Loucy (cell line): Measurements from ENCODE around the gene ASPA.

ENCODE experiments used
- H2AFZ ChIP-seq: fragments of 200-600 bp; sonication (generic); 2 replicates; pipeline ENCODE4 v1.6.0; 2016; ENCODE audit warnings: antibody characterized with exemption, mild to moderate bottlenecking, low read length, moderate library complexity
- H3F3A ChIP-seq: fragments of 200-600 bp; 2 replicates; pipeline ENCODE4 v1.6.0; 2016; ENCODE audit warnings: antibody characterized with exemption, low read depth, mild to moderate bottlenecking
- H3K27me3 ChIP-seq: fragments of 200-600 bp; sonication (generic); 2 replicates; pipeline ENCODE4 v1.6.1; 2014; ENCODE audit warnings: low read length, mild to moderate bottlenecking; ENCODE audit not compliant: insufficient read depth, poor library complexity, severe bottlenecking
- H3K36me3 ChIP-seq: fragments of 200-600 bp; sonication (generic); 2 replicates; pipeline ENCODE4 v1.6.1; 2016; ENCODE audit warnings: low read length; ENCODE audit not compliant: insufficient read depth
- H3K4me1 ChIP-seq: fragments of 200-600 bp; sonication (generic); 2 replicates; pipeline ENCODE4 v1.5.1; 2014; ENCODE audit warnings: low read length, mild to moderate bottlenecking; ENCODE audit not compliant: insufficient read depth, poor library complexity, severe bottlenecking
- H3K4me2 ChIP-seq: fragments of 200-600 bp; sonication (generic); 2 replicates; pipeline ENCODE4 v1.6.0; 2014; ENCODE audit warnings: antibody characterized with exemption, low read length, low read depth, mild to moderate bottlenecking; ENCODE audit not compliant: poor library complexity, severe bottlenecking
- H3K4me3 ChIP-seq: fragments of 200-600 bp; sonication (generic); 2 replicates; pipeline ENCODE4 v1.5.1; 2014; ENCODE audit warnings: low read length, mild to moderate bottlenecking, mixed read lengths; ENCODE audit not compliant: poor library complexity, severe bottlenecking
- H3K79me2 ChIP-seq: fragments of 200-600 bp; sonication (generic); 2 replicates; pipeline ENCODE4 v1.6.1; 2014; ENCODE audit warnings: low read length; ENCODE audit not compliant: insufficient read depth
- H3K9ac ChIP-seq: fragments of 200-600 bp; sonication (generic); 2 replicates; pipeline ENCODE4 v1.6.0; 2014; ENCODE audit warnings: mild to moderate bottlenecking, low read depth, low read length, moderate library complexity; ENCODE audit not compliant: poor library complexity, severe bottlenecking
- H3K9me2 ChIP-seq: fragments of 200-600 bp; sonication (generic); replicated peaks from 2 replicates; pipeline ENCODE4 v1.6.1; 2016; ENCODE audit warnings: low read depth, low read length, mixed read lengths
- H3K9me3 ChIP-seq: fragments of 200-600 bp; sonication (generic); 2 replicates; pipeline ENCODE4 v1.6.1; 2014; ENCODE audit warnings: mild to moderate bottlenecking, antibody characterized with exemption, low read length, low read depth; ENCODE audit not compliant: insufficient read depth
- H4K20me1 ChIP-seq: fragments of 200-600 bp; sonication (generic); 2 replicates; pipeline ENCODE4 v1.6.0; 2014; ENCODE audit warnings: antibody characterized with exemption, low read length, mild to moderate bottlenecking; ENCODE audit not compliant: insufficient read depth, poor library complexity, severe bottlenecking
- CTCF ChIP-seq: fragments of 200-600 bp; sonication (generic); conservative IDR thresholded peaks from 2 replicates; pipeline ENCODE4 v1.5.1; 2014; ENCODE audit warnings: mild to moderate bottlenecking, antibody characterized with exemption, low read length
- EZH2phosphoT487 ChIP-seq: fragments of 200-600 bp; IDR thresholded peaks from 2 replicates; pipeline ENCODE4 v1.6.1; 2018; ENCODE audit warnings: antibody characterized with exemption, mild to moderate bottlenecking, moderate library complexity, borderline replicate concordance

The ASPA gene

GRCh38 chr17:3501344-3501743 lies 25.5 kb downstream of the ASPA start:
- Histone ChIP-seq H3K4me2 (no peak overlapping the region), H4K20me1 (no peaks in the 10 kb centered on the region), H3K4me3 (no peak overlapping the region), H3K27me3 (no peaks in the 10 kb centered on the region), H3F3A (no peaks in the 10 kb centered on the region), H3K9me3 (no peaks in the 10 kb centered on the region; the same call in 1 of the 2 replicates), H2AFZ (no peak overlapping the region), H3K4me1 (no peaks in the 10 kb centered on the region), H3K79me2 (no peaks in the 10 kb centered on the region), H3K36me3 (no peaks in the 10 kb centered on the region), H3K9me2 (no peaks in the 10 kb centered on the region), H3K9ac (no peak overlapping the region)
- TF ChIP-seq CTCF: no peak
- no peak for TF ChIP-seq EZH2phosphoT487

- Histone ChIP-seq H2AFZ (no peak overlapping the region), H3F3A (no peaks in the 10 kb centered on the region), H3K79me2 (no peaks in the 10 kb centered on the region), H3K9me3 (no peaks in the 10 kb centered on the region; the same call in 1 of the 2 replicates), H3K4me1 (no peaks in the 10 kb centered on the region), H3K9me2 (no peaks in the 10 kb centered on the region), H3K4me3 (no peak overlapping the region), H3K4me2 (no peak overlapping the region), H3K36me3 (no peaks in the 10 kb centered on the region), H3K27me3 (no peaks in the 10 kb centered on the region), H4K20me1 (no peaks in the 10 kb centered on the region), H3K9ac (no peak overlapping the region)
- TF ChIP-seq EZH2phosphoT487 (no peak), CTCF (no peak)
Measured at GRCh38 chr17:3502466-3502865, 26.7 kb downstream of the ASPA start.

DNA sequence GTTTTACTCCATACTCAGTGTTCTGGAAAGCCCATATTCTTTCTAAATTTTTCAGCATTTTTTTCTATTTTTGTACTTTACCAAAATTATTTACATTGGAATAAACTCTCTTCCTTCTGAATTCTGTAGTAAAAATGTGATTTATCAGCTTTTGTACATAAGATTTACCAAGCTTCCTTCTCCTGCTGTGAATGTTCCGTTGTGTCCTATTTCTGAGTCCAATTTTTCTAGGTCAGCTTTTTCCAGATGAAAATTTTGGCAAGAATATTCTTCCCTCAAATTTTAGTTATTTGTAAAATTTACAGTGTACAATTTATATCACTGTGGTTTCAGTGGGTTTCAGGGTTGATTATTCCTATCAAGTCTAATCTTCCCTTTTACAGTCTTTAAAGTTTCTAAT lies 27.5 kb downstream of the ASPA start:
- H3F3A ChIP-seq: no peaks in the 10 kb centered on the region
- H3K36me3 ChIP-seq: no peaks in the 10 kb centered on the region
- H3K27me3 ChIP-seq: no peaks in the 10 kb centered on the region
- H3K4me3 ChIP-seq: no peak overlapping the region
- H3K9me3 ChIP-seq: no peaks in the 10 kb centered on the region; the same call in 1 of the 2 replicates
- no peak overlapping the region for H3K4me2 ChIP-seq
- no peaks in the 10 kb centered on the region for H3K4me1 ChIP-seq
- no peak for TF ChIP-seq EZH2phosphoT487
- no peak for TF ChIP-seq CTCF
- H3K9ac ChIP-seq: no peak overlapping the region
- H3K79me2 ChIP-seq: no peaks in the 10 kb centered on the region
- H4K20me1 ChIP-seq: no peaks in the 10 kb centered on the region
- H3K9me2 ChIP-seq: no peaks in the 10 kb centered on the region
- H2AFZ ChIP-seq: no peak overlapping the region
